DMS153 treated with DMSO at 0.1 percent for 48 hours (cell line): ENCODE data around the gene C2orf15.
"Not testable (repeated sequence)": the region's sequence is repeated elsewhere in the genome, so short reads cannot be mapped to it uniquely, and the experiment has no call there.

Experiments used
- DNase-seq: peaks from one replicate; lab custom pipeline; 2025; ENCODE audit not compliant: unreplicated experiment; lab: John Stamatoyannopoulos, UW

The C2orf15 gene

GRCh38 chr2:99159594-99159993, 18.1 kb downstream of the C2orf15 start:
- DNase-seq, result no peak

GRCh38 chr2:99166218-99166617, 24.7 kb downstream of the C2orf15 start:
- no peak for DNase-seq

GRCh38 chr2:99169534-99169933, 28.0 kb downstream of the C2orf15 start:
- no peak for DNase-seq

- no peak for DNase-seq
These were observed 30.1 kb downstream of the C2orf15 start for GRCh38 chr2:99171377-99172140.

GRCh38 chr2:99180755-99181623, 39.5 kb downstream of the C2orf15 start, which contains the start of the genes MITD1 and MRPL30:
TSS of gene MITD1 (minus strand) at chr2:99181058. CDS start at chr2:99180981, 77 bp downstream.
TSS of gene MRPL30 (plus strand) at chr2:99181184. CDS start at chr2:99186204, 5,020 bp downstream.
- peak; percentile 84 for DNase-seq

- DNase-seq, result no peak
These were observed 40.1 kb downstream of the C2orf15 start for GRCh38 chr2:99181624-99182000.

- no peak for DNase-seq
These were observed 41.5 kb downstream of the C2orf15 start for GRCh38 chr2:99183025-99183424.

- no peak for DNase-seq
These were observed 43.3 kb downstream of the C2orf15 start for GRCh38 chr2:99184811-99185210.

- DNase-seq, result no peak
These were observed 45.5 kb downstream of the C2orf15 start for GRCh38 chr2:99187011-99187410.

- no peak for DNase-seq
These were observed 46.9 kb downstream of the C2orf15 start for GRCh38 chr2:99188357-99188756.

GRCh38 chr2:99190548-99190947, 49.0 kb downstream of the C2orf15 start:
- DNase-seq, result no peak

GRCh38 chr2:99192364-99192763, 50.9 kb downstream of the C2orf15 start:
- DNase-seq, result not testable (repeated sequence)

GRCh38 chr2:99198103-99198841, 56.8 kb downstream of the C2orf15 start:
- DNase-seq, result no peak

GRCh38 chr2:99200076-99200800, 58.7 kb downstream of the C2orf15 start:
- no peak for DNase-seq
